NCI-H2107 treated with DMSO at 0.1 percent for 48 hours (cell line): ENCODE measurements around the gene SLC29A2.
"Not testable (repeated sequence)": the region's sequence is repeated elsewhere in the genome, so short reads cannot be mapped to it uniquely, and the experiment has no call there.

ENCODE experiments used
- DNase-seq: peaks from one replicate; lab custom pipeline; 2025; ENCODE audit not compliant: unreplicated experiment; lab: John Stamatoyannopoulos, UW

The SLC29A2 gene

DNA sequence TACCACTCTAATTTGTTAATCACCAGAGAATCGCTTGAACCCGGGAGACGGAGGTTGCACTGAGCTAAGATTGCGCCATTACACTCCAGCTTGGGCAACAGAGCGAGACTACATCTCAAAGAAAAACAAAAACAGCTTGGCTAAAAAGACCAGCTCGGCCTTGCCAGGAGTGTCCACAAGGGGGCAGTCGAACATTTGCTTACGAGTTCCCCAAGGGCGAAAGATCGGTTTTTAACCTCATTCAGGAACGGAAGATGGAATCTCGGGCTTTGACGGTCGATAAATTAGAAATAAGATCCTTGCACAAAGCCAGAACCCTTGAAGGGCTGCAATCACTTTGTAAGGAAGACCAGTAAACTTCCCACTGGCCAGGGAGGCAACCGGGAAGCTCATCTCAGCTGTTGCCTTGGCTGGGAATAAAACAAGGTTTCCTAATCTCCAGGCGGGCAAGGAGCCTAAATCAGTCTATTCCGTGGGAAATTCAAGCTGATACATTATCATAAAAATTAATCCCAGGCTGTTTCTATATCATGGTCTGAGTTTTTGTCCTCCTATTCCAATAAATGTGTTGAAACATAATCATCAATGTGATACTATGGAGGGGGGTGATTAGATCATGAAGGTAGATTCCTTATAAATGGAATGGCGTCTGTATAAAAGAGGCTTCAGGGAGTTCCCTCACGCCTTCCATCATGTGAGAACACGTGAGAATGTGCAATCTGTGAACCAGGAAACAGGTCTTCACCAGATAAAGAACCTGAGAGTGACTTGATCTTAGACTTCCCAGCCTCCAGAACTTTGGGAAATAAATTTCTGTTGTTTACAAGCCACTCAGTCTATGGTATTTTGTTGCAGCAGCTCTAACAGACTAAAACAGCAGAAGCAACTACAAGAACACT, 14.9 kb upstream of the SLC29A2 start:
- peak; percentile 68 for DNase-seq

DNA sequence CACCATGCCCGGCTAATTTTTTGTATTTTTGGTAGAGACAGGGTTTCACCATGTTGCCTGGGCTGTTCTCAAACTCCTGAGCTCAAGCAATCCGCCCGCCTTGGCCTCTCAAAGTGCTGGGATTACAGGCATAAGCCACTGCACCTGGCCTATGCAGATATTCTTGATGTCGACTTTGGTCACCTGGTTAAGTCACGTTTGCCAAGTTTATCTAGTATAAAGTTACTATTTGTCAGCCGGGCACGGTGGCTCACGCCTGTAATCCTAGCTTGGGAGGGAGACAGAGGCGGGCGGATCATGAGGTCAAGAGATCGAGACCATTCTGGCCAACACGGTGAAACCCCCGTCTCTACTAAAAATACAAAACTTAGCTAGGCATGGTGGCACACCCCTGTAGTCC, 12.8 kb upstream of the SLC29A2 start:
- DNase-seq: not testable (repeated sequence)

DNA sequence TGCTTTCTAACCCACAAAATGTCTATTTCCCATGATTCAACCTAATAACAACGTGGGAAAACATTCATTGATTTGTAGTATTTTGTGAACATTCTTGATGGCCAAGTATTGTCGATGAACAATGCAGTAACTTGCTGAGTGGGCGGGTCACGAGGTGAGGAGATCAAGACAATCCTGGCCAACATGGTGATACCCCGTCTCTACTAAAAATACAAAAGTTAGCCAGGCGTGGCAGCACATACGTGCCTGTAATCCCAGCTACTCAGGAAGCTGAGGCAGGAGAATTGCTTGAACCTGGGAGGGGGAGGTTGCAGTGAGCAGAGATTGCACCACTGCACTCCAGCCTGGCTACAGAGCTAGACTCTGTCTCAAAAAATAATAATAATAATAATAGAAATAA, 8.7 kb upstream of the SLC29A2 start:
- DNase-seq: not testable (repeated sequence)

- DNase-seq: not testable (repeated sequence)
Measured at GRCh38 chr11:66373690-66374287, 2.2 kb upstream of the SLC29A2 start.

DNA sequence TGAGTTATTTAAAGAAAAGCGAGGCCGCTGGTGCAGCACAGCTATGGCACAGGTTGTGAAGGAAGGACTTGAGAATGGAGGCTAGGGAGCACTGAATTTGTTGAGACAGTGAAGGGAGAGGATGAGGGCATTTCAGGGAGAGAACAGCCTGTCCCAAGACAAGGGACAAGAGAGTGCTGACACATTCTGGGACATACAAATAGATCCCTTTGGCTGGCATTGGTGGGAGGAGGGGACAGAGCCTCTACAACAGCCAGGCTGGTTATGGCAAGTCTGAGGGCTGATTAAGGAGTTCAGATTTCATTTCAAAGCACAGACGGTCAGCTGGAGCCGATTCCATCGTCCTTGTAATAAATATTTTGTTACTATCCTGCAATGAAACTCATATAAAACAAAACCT, 1.7 kb upstream of the SLC29A2 start:
- peak; percentile 38 for DNase-seq

DNA sequence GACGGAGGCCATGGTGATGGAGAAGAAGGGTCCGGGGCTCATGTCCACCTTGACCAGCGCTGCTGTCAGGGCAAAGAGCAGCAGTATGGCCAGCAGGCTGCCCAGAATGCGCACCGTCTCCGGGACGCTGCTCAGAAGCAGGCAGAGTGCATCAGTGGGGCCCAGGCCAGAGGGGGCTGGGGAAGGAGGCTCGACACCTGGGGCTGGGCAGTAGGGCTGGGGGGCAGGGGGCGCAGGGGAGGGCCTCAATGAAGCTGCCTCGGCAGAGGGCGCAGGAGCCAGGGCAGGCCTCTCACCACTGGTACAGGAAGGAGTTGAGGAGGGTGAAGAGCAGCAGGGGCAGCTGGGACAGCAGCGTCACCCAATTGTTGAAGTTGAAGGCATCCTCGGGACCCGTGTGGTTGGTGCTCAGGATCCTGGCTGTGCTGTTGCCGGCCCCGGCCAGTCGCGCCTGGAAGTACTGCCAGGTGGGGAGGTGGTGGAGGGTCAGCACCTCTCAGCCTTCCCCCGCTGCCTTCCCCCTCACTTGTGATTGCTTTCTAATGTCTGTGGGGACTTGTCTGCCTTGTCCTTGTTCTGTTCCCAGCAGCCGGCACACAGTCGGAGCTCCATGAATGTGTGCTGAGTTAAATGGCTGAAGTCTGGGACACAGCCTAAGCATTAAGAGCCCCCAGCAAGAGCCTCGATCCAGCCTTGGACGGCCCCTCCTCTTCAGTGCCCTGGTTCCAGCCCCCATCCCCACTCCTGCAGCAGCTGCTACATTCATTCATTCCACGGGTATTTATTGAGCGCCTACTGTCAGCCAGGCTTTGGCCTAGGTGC, 2.3 kb downstream of the SLC29A2 start:
- no peak for DNase-seq

DNA sequence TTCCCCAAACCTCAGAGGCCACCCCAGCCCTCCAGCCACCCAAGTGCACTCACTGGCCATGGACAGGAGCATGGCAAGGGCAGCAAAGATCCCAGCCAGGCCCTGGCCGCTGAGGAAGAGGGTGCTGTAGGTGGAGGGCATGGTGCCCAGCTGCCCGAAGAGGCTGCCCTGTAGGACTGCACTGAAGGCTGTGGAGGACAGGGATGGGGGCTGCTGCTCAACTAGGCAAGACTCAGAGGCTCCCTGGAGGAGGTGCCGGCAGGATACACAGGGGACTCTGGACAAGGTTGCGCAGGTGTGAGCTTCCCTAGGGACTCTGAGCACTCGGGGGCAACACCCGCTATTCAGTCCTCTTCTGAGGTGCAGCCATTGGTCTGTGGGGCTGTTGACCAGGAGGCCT, 3.1 kb downstream of the SLC29A2 start:
- no peak for DNase-seq

DNA sequence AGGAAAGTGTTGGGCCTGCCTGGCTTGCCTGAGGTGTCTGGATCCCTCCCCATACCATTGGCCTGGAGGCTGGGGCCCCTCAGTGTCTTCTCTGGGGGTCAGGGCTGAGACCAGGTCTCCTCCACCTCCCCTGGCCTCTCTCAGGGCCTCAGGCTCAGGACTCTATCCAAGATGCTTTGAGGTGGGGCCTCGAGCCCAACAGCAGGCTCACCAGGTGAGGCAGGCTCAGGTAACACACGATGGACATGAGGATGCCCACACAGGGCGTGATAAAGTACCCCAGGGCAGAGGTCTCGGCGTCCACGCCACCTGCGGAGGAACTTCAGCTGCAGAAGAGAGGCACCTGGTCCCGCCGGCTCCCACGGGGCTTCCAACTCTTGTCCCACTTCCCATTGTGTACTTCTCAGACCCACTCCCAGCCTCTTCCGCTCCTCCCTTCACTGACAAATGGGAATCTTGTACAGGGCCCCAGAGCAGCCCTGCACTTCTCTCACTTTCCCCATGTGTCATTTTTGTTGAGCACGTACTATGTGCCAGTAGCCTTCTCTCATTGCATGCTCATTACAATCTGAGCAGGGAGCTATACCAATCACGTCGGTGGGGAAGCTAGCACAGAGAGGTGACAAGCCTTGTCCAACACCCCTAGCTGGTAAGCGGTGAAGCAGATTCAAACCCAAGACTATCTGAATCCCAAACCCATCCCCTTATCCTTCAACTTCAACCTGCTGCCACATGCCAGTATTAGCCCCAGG, 3.8 kb downstream of the SLC29A2 start:
- no peak for DNase-seq

GRCh38 chr11:66366844-66367477, 4.6 kb downstream of the SLC29A2 start:
- DNase-seq: no peak

DNA sequence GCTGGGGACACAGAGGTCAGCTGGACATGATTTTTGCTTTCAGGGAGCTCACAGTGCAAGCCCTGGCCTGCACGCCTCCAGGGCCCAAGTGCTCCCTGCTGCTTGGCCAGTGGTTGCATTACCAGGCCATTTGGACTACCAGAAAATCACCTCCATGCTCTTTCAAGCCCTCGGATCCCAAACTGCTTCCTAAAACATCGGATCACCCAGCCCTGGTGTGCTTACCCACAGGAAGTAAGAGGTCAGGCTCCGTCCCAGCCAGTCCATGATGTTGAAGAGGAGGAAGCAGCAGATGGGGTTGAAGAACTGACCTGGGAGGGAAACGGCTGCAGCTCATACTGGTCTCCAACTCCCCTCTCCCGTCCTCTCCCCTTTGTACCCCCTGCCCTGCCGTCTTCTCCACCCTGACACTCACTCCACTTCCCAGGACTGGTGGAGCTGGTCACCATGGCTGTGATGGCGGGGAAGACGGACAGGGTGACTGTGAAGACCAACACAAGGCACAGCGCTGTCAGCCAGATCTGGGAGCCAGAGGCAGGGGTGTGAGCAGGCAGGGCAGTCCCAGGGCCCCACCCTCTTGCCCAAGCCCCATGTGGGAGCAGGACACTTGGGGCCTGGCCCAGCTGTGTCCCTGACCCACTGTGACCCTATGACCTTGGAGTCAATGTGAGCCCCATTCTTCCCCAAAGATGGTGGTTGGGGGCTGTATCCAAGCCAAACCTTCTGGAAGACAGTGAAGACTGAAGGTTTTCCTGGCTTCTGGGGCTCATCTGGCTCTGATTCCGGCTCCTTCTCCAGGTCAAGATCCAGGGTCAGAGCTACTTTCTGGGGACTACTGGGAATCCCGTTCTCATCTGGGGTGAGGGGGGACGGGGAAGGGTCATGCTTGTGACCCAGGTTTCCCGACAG, 5.6 kb downstream of the SLC29A2 start:
- DNase-seq: no peak

- no peak for DNase-seq
Measured at GRCh38 chr11:66365166-66365565, 6.4 kb downstream of the SLC29A2 start.

- DNase-seq: no peak
Measured at GRCh38 chr11:66363805-66364535, 7.6 kb downstream of the SLC29A2 start.

- no peak for DNase-seq
Measured at GRCh38 chr11:66363187-66363601, 8.4 kb downstream of the SLC29A2 start.

DNA sequence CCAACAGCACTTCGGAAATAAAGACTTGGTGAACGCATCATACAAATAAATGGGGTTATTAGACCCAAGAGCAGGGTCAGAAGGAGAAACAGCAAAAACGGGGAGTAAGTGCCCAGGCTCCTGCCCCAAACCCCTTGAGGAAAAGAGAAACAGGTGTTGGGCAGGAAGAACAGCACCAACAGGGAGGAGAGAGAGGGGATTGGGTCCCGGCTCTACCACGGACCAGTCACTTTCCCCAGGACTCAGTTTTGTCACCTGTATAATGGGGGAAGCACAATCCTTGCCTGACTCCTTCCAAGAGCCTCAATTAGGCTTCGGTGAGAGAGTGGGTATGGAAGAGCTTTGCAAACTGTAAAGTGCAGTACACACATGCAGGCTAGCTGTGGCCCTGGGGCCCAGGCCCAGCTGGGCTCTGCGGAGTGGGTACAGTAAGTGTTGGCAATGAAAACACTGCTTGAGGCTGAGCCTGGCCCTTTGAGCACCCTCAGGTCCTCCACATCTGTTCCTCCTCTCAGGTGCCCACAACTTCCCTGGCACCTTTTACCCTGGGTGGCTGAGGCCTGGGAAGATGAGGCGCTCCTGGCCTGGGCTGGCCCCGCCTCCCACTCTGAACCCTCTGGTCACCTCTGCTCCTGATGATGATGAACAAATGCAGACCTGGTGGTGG, 8.9 kb downstream of the SLC29A2 start:
- DNase-seq: no peak

DNA sequence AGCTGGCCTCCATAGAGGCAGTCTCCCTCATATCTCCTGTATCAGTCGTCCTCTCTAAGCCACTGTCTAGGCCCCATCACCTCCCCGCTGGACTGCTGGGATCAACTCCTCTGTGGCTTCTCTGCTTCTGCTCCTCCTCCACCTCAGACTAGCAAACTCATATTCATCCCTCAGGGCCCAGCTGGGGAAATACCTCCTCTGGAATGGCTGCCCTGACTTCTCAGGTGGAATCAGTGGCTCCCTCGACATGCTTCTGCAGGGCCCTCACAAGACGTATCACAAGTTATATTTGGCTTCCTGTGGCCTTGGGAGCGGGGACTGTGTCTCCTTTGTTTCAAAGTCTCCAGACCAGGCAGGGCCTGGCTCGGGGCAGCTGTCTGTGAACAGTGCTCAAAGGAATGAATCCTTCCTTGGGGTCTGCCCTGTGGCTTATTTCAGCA, 10.0 kb downstream of the SLC29A2 start:
- no peak for DNase-seq

DNA sequence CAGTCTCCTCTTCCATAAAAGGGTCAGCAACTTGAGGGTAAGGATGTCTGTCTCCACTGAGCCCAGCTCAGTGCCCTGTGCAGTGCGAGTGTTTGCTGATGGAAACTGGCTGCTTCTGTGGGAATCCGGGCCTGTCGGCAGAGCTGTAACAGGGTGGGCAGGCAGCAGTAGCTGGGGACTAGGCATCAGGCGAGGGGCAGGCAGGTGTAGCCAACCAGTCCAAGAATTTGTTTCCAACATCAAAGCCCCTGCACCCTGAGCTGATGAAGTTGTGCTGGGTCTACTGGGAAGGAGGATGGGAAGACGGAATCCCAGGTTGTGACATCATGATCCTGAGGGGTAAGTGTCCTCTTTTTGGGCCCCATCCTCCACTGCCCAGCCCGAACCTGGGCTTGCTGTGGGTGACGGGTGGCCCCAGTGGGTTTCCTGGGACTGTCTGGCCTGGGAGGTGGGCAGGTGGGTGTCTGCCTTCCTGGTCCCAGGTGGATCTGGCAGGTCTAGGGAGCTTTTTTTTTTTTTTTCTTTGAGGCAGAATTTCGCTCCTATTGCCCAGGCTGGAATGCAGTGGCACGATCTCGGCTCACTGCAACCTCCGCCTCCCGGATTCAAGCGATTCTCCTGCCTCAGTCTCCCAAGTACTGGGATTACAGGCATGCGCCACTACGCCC, 11.0 kb downstream of the SLC29A2 start:
- no peak for DNase-seq

DNA sequence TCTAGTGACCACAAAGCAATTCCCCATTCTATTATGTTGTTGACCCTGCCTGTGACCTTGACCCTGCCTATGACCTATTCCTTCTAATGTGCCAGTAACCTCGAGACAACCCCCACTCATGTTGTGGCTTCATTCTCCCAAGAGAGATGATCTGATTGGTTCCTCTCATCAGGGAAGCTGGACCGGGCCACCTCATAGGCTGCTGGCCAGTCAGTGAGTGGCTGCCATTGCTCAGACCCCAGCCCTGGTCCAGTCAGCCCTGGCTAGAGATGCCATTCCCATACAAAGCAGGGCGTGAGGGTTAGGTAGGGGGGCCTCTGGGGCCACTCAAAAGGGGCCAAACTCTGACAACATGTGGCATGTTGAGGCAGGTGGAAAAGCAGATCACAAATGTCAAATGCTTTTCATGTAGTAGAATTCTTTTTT, 11.9 kb downstream of the SLC29A2 start:
- no peak for DNase-seq
